Measurements from ENCODE around the gene YY1.
"Not testable (repeated sequence)": the region's sequence is repeated elsewhere in the genome, so short reads cannot be mapped to it uniquely, and the experiment has no call there.

The YY1 gene

GRCh38 chr14:100225169-100225568 lies 13.8 kb upstream of the YY1 start:
- Histone ChIP-seq H3K4me3 (no peak overlapping the region), H3K27ac (no peak overlapping the region)
- TF ChIP-seq CTCF (IDR thresholded peaks at IDR 0.05): no peak
- DNase-seq (ENCODE audit: low spot score): no peak

- Histone ChIP-seq H3K4me3 (no peak overlapping the region), H3K27ac (no peak overlapping the region)
- no peak for DNase-seq (ENCODE audit: low spot score)
- TF ChIP-seq CTCF (IDR thresholded peaks at IDR 0.05): no peak
These were observed 8.6 kb upstream of the YY1 start for GRCh38 chr14:100230361-100230760.

- DNase-seq (ENCODE audit: low spot score): no peak
- TF ChIP-seq CTCF (IDR thresholded peaks at IDR 0.05): no peak
- no peak overlapping the region for H3K27ac ChIP-seq
These were observed 4.4 kb upstream of the YY1 start for GRCh38 chr14:100234511-100234910.

GRCh38 chr14:100236271-100236818 lies 2.6 kb upstream of the YY1 start:
- H3K4me3 ChIP-seq: peak overlapping the region; percentile 94
- H3K27ac ChIP-seq; DNase-seq (ENCODE audit: low spot score): not testable (repeated sequence)

More at GRCh38 chr14:100234511-100234910, 4.4 kb upstream of the YY1 start:
- H3K4me3 ChIP-seq: no peak overlapping the region

GRCh38 chr14:100236881-100237280 lies 2.1 kb upstream of the YY1 start:
- no peak for TF ChIP-seq CTCF (IDR thresholded peaks at IDR 0.05)
- Histone ChIP-seq H3K27ac (no peak overlapping the region), H3K4me3 (peak overlapping the region; percentile 94)
- DNase-seq (ENCODE audit: low spot score): no peak

- Histone ChIP-seq H3K27ac (peak overlapping the region; percentile 97 to 98), H3K4me3 (peak overlapping the region; percentile 94)
- DNase-seq (ENCODE audit: low spot score): no peak
- TF ChIP-seq CTCF (IDR thresholded peaks at IDR 0.05): no peak
These were observed 1.1 kb upstream of the YY1 start for GRCh38 chr14:100237735-100238418.

GRCh38 chr14:100239211-100239839 lies 381 bp downstream of the YY1 start:
- TF ChIP-seq CTCF (IDR thresholded peaks at IDR 0.05): no peak
- Histone ChIP-seq H3K27ac (peak overlapping the region; percentile 97 to 98), H3K4me3 (peak overlapping the region; percentile 94)
- no peak for DNase-seq (ENCODE audit: low spot score)

Data from coronary artery (tissue), 2 donors.